CD4-positive, alpha-beta T cell treated with Interleukin-21 for 1 hour (primary cell): Measurements from ENCODE around the gene ATG9A.

ENCODE experiments used
- DNase-seq: peaks from one replicate; pipeline ENCODE4 v3.0.0-alpha.2; 2020

ATG9A gene

GRCh38 chr2:219175928-219176817 is 53.3 kb downstream of the ATG9A start:
- DNase-seq = no peak

GRCh38 chr2:219175486-219175885 is 54.0 kb downstream of the ATG9A start:
- DNase-seq = no peak

DNA sequence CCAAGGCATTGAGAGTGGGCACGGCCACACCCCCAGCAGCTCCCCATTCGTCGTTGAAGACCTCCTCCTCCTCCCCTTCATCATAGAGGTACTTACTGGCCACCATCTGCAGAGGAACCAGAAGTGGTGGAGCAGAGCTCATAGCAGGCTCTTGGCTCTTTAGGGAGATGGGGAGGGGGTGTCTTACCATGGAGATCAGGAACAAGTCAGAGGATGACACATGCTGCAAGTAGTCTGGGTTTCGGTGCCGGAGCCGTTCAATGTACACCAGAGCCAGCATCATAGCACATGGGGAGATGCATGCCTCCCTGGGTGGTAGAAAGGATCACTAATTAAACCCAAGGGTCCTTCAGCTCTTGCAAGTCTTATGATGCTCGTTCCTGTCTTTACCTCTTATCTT is 54.6 kb downstream of the ATG9A start:
- DNase-seq = no peak

DNA sequence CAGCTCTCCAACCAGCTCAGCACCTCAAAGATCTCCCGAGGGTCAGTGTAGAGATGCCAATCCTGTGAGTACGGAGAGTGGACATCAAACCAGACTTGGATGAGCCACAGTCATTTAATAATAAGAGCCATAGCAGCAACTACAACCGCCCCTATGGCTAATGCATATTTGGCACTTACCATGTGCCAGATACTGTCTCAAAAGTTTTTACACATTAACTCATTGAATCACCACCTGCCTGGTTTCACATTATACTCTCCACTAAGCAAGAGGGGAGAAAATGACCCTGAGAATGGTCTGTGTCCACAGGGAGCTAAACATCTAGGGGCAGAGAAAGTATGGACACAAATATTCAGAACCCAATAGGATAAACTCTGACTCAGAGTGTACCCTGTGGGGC is 55.3 kb downstream of the ATG9A start:
- DNase-seq = no peak

DNA sequence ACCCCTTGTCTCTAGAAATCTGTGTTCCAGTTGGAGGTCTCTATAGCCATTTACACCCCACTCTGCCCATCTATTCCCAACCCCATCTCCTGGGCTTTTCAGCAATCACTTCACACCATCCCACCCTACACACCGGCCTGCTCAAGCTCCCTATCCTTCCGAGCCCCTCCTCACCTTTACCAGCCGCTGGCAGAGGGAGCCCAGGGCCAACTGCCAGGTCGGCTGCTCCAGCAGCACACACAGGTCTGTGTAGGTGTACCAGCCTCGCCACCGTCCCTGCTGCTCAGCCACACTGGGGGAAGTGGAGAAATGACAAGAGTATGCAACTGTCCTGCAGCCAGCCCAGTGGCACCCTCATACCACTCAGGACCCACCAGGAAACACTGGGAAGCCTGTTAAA is 56.3 kb downstream of the ATG9A start:
- no peak for DNase-seq

GRCh38 chr2:219172231-219173154 is 56.9 kb downstream of the ATG9A start:
- no peak for DNase-seq

DNA sequence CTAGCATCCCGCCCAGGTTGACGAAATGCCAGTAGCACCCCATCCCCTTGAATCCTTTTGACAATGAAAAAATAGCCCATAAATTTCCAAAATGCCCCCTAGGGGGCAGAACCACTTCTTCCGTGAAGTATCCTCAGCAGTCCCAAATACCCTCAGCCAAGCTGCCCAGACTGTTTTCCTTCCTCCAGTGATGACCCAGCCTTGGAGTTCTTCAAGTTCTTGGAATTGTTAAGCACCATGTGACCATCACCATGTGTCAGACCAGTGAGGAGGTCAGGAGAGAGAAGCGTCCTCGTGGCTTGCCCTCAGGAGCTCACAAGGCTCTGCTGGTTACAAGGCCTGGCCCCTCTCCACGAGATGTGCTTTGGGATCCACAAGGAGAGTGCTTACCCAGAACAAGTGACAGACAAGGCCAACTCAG is 58.2 kb downstream of the ATG9A start:
- DNase-seq = peak; percentile 65

DNA sequence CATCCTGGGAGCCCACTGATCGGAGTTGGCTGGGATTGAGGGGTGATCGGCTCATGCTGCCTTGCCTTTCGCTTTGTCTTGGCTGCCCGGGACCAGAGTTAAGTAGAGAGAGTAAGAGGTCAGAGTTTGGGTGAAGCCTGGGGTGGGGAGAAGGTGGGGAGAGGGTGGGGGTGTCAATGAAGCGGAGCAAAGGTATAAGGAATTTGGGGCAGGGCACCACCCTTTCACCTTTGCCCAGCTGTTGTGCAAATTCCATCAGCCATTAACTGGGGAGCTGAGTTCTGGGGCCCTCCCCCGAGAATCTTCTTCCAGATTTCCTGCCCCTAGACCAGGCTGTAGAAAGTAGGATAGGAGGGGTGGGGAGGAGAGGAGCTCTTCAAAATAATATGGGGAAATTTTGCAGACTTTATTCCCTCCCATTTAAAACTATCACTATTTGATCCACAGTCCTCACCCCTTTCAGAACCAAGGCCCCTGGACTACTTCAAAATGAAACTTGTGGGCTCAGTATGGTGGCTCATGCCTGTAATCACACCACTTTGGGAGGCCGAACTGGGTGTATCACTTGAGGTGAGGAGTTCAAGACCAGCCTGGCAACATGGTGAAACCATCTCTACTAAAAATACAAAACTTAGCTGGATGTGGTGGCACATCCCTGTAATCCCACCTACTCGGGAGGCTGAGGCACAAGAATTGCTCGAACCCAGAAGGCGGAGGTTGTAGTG is 59.3 kb downstream of the ATG9A start, which contains the start of gene SLC23A3:
Gene SLC23A3, minus strand, starts transcription at position 100 of the 725 bp plus-strand sequence. Its CDS starts 45 bp downstream, at position 55.
- DNase-seq = no peak
